ENCODE data around the gene NOD2. TPM values are rescaled to one million over a fixed set of nuclear protein-coding genes. Genes with fewer than 3 reads are reported as not detected.
A peak's percentile ranks its signal among the peaks of the same experiment; 100 is the strongest.

The NOD2 gene
- 1 to 10 TPM; 3.3 to 3.8 TPM for total RNA-seq

GRCh38 chr16:50692999-50693781, at the start of gene NOD2:
NOD2 (plus strand) TSS chr16:50693606; CDS start chr16:50699496, 5,890 bp downstream.
- H3K9me3 Mint-ChIP-seq = no peaks in the 10 kb centered on the region
- H3K36me3 Mint-ChIP-seq (ENCODE audit: low read depth) = peaks cover 2% of the 10 kb centered on the region
- peaks cover 55% of the 10 kb centered on the region for H3K4me1 Mint-ChIP-seq
- peaks cover 4% of the 10 kb centered on the region for H3K27me3 Mint-ChIP-seq
- H3K27ac Mint-ChIP-seq = peak within 1 kb of the TSS; percentile 51
- ChIA-PET POLR2A (no interaction called here), CTCF (interaction anchor here (1.0 to 1.4 kb wide), 2 partner anchors 10 to 22 kb away, joined by 3 to 7 read pairs; no protein-coding TSS in a partner anchor)
- H3K4me3 Mint-ChIP-seq = peak within 1 kb of the TSS; percentile 65
- DNase-seq = no peak

GRCh38 chr16:50644245-50644644, 49.2 kb upstream of the NOD2 start:
- H3K36me3 Mint-ChIP-seq (ENCODE audit: low read depth) = no peaks in the 10 kb centered on the region

GRCh38 chr16:50644729-50645128, 48.7 kb upstream of the NOD2 start:
- POLR2A ChIA-PET = no interaction called here
- CTCF ChIA-PET = interaction anchor here (0.7 to 1.3 kb wide), 4 partner anchors 10 to 576 kb away, joined by 3 to 4 read pairs (median 3); no protein-coding TSS in a partner anchor
- peak; percentile 48 for DNase-seq
- Mint-ChIP-seq H3K27ac (no peak overlapping the region), H3K4me1 (no peaks in the 10 kb centered on the region), H3K36me3 (ENCODE audit: low read depth) (no peaks in the 10 kb centered on the region), H3K4me3 (no peak overlapping the region), H3K9me3 (no peaks in the 10 kb centered on the region), H3K27me3 (no peaks in the 10 kb centered on the region)

More at GRCh38 chr16:50644245-50644644, 49.2 kb upstream of the NOD2 start:
- H3K4me3 Mint-ChIP-seq = no peak overlapping the region
- H3K27ac Mint-ChIP-seq = no peak overlapping the region
- peaks cover 3% of the 10 kb centered on the region for H3K4me1 Mint-ChIP-seq
- no peaks in the 10 kb centered on the region for H3K9me3 Mint-ChIP-seq
- no peaks in the 10 kb centered on the region for H3K27me3 Mint-ChIP-seq
- ChIA-PET POLR2A (no interaction called here), CTCF (interaction anchor here (0.9 kb wide), 1 partner anchor 71 kb away, joined by 4 read pairs; no protein-coding TSS in a partner anchor)
- DNase-seq = no peak

GRCh38 chr16:50645563-50646220, 47.7 kb upstream of the NOD2 start:
- H3K27me3 Mint-ChIP-seq = no peaks in the 10 kb centered on the region
- CTCF ChIA-PET = interaction anchor here (0.6 to 1.4 kb wide), 5 partner anchors 10 to 577 kb away, joined by 3 to 7 read pairs (median 3); no protein-coding TSS in a partner anchor
- H3K9me3 Mint-ChIP-seq = no peaks in the 10 kb centered on the region
- no peaks in the 10 kb centered on the region for H3K36me3 Mint-ChIP-seq (ENCODE audit: low read depth)
- no peak overlapping the region for H3K4me3 Mint-ChIP-seq
- H3K27ac Mint-ChIP-seq = no peak overlapping the region
- POLR2A ChIA-PET = no interaction called here
- no peaks in the 10 kb centered on the region for H3K4me1 Mint-ChIP-seq
- no peak for DNase-seq

- CTCF ChIA-PET = interaction anchor here (0.6 to 1.4 kb wide), 2 partner anchors 11 to 99 kb away, joined by 5 to 7 read pairs; no protein-coding TSS in a partner anchor
- H3K36me3 Mint-ChIP-seq (ENCODE audit: low read depth) = no peaks in the 10 kb centered on the region
- no peaks in the 10 kb centered on the region for H3K27me3 Mint-ChIP-seq
- no peaks in the 10 kb centered on the region for H3K9me3 Mint-ChIP-seq
- H3K27ac Mint-ChIP-seq = peak overlapping the region; percentile 48
- no peaks in the 10 kb centered on the region for H3K4me1 Mint-ChIP-seq
- no peak overlapping the region for H3K4me3 Mint-ChIP-seq
- POLR2A ChIA-PET = no interaction called here
- DNase-seq = no peak
Measured at GRCh38 chr16:50646345-50646744, 47.1 kb upstream of the NOD2 start.

- no peaks in the 10 kb centered on the region for H3K36me3 Mint-ChIP-seq (ENCODE audit: low read depth)
- H3K9me3 Mint-ChIP-seq = peaks cover 3% of the 10 kb centered on the region
- H3K4me1 Mint-ChIP-seq = no peaks in the 10 kb centered on the region
- no peak overlapping the region for H3K4me3 Mint-ChIP-seq
- H3K27ac Mint-ChIP-seq = no peak overlapping the region
- no peak for DNase-seq
- POLR2A ChIA-PET = no interaction called here
- CTCF ChIA-PET = interaction anchor here (1.4 to 5.6 kb wide), 2 partner anchors 12 to 13 kb away, joined by 4 to 44 read pairs; no protein-coding TSS in a partner anchor
- H3K27me3 Mint-ChIP-seq = no peaks in the 10 kb centered on the region
Measured at GRCh38 chr16:50651835-50652438, 41.5 kb upstream of the NOD2 start.

GRCh38 chr16:50652836-50653425, 40.5 kb upstream of the NOD2 start:
- Mint-ChIP-seq H3K27ac (no peak overlapping the region), H3K27me3 (no peaks in the 10 kb centered on the region), H3K4me3 (no peak overlapping the region), H3K4me1 (no peaks in the 10 kb centered on the region), H3K36me3 (ENCODE audit: low read depth) (no peaks in the 10 kb centered on the region), H3K9me3 (peaks cover 3% of the 10 kb centered on the region)
- DNase-seq = no peak
- ChIA-PET POLR2A (no interaction called here), CTCF (interaction anchor here (0.9 to 5.6 kb wide), 3 partner anchors 11 to 627 kb away, joined by 3 to 44 read pairs (median 3); partner anchors contain the start of gene CNEP1R1)

- no peaks in the 10 kb centered on the region for H3K36me3 Mint-ChIP-seq (ENCODE audit: low read depth)
- peaks cover 3% of the 10 kb centered on the region for H3K9me3 Mint-ChIP-seq
- no peaks in the 10 kb centered on the region for H3K4me1 Mint-ChIP-seq
- CTCF ChIA-PET = interaction anchor here (0.9 to 5.6 kb wide), 4 partner anchors 10 to 628 kb away, joined by 3 to 44 read pairs (median 4); partner anchors contain the start of gene CNEP1R1
- no peaks in the 10 kb centered on the region for H3K27me3 Mint-ChIP-seq
- POLR2A ChIA-PET = no interaction called here
- no peak for DNase-seq
- no peak overlapping the region for H3K4me3 Mint-ChIP-seq
- H3K27ac Mint-ChIP-seq = no peak overlapping the region
Measured at GRCh38 chr16:50653633-50654519, 39.5 kb upstream of the NOD2 start.

GRCh38 chr16:50655558-50656055, 37.8 kb upstream of the NOD2 start:
- Mint-ChIP-seq H3K4me1 (peaks cover 4% of the 10 kb centered on the region), H3K9me3 (peaks cover 3% of the 10 kb centered on the region), H3K27me3 (no peaks in the 10 kb centered on the region), H3K36me3 (ENCODE audit: low read depth) (peaks cover 2% of the 10 kb centered on the region), H3K27ac (no peak overlapping the region), H3K4me3 (no peak overlapping the region)
- POLR2A ChIA-PET = no interaction called here
- CTCF ChIA-PET = interaction anchor here (0.9 to 1.8 kb wide), 3 partner anchors 10 to 89 kb away, joined by 3 to 5 read pairs (median 4); no protein-coding TSS in a partner anchor
- DNase-seq = no peak

GRCh38 chr16:50657241-50657640, 36.2 kb upstream of the NOD2 start:
- Mint-ChIP-seq H3K36me3 (ENCODE audit: low read depth) (peaks cover 4% of the 10 kb centered on the region), H3K27me3 (no peaks in the 10 kb centered on the region), H3K4me3 (no peak overlapping the region), H3K27ac (no peak overlapping the region), H3K4me1 (peaks cover 4% of the 10 kb centered on the region), H3K9me3 (peaks cover 2% of the 10 kb centered on the region)
- POLR2A ChIA-PET = no interaction called here
- DNase-seq = no peak
- CTCF ChIA-PET = interaction anchor here (0.5 to 1.4 kb wide), 4 partner anchors 8 to 502 kb away, joined by 3 to 6 read pairs (median 3); no protein-coding TSS in a partner anchor

- ChIA-PET POLR2A (interaction anchor here (0.6 kb wide), 1 partner anchor 20 kb away, joined by 5 read pairs; no protein-coding TSS in a partner anchor), CTCF (interaction anchor here (0.9 to 2.5 kb wide), 6 partner anchors 10 to 450 kb away, joined by 3 to 8 read pairs (median 3); no protein-coding TSS in a partner anchor)
- no peak for DNase-seq
- Mint-ChIP-seq H3K27ac (no peak overlapping the region), H3K4me1 (peaks cover 10% of the 10 kb centered on the region), H3K9me3 (peaks cover 13% of the 10 kb centered on the region), H3K36me3 (ENCODE audit: low read depth) (peaks cover 23% of the 10 kb centered on the region), H3K4me3 (no peak overlapping the region), H3K27me3 (no peaks in the 10 kb centered on the region)
Measured at GRCh38 chr16:50659806-50660205, 33.6 kb upstream of the NOD2 start.
